Left renal cortex interstitium (tissue), 4 donors: ENCODE measurements around the gene REG4. TPM values are rescaled to one million over a fixed set of nuclear protein-coding genes. Genes with fewer than 3 reads are reported as not detected.

Experiments used
- DNase-seq, 4 donors: peaks; one replicate each; pipeline ENCODE4 v3.0.0-alpha.2; 2013; ENCODE audit warnings: low read depth in 4 of 4, low spot score in 2 of 4, missing footprints in 1 of 4
- polyA plus RNA-seq, 4 donors: library from polyadenylated mRNA; unstranded; fragments of 120-200 nt; gene quantifications; one replicate each; pipeline ENCODE4 v1.2.1, GENCODE V29; 2013; ENCODE audit not compliant: insufficient read length in 4 of 4

REG4 gene
- polyA plus RNA-seq, 4 donors, result 0.71 to 0.84 (median 0.71) TPM

- no peak for DNase-seq
These were observed 66.2 kb downstream of the REG4 start for GRCh38 chr1:119745034-119745433.

- DNase-seq, result no peak
These were observed 66.7 kb downstream of the REG4 start for GRCh38 chr1:119744598-119744942.

Other genes with a start within 250 kb of the REG4 start
- gene ZNF697, start 163.2 kb downstream of the REG4 start, polyA plus RNA-seq, result 10 to 100 TPM; 19.4 to 22.0 (median 20.3) TPM
- 100 to 1,000 TPM; 238 to 270 (median 250) TPM for gene PHGDH, start 99.5 kb downstream of the REG4 start, polyA plus RNA-seq
- gene HMGCS2, start 42.6 kb downstream of the REG4 start, polyA plus RNA-seq, result 100 to 1,000 TPM in 2 of 4 donors, 10 to 100 TPM in 2; 59.3 to 112 (median 94.0) TPM
- not detected for gene ADAM30, start 85.1 kb upstream of the REG4 start, polyA plus RNA-seq